UCSD-AML1 (cell line): ENCODE results near the gene RNF175.
"Not testable (repeated sequence)": the region's sequence is repeated elsewhere in the genome, so short reads cannot be mapped to it uniquely, and the experiment has no call there.

Experiments
- DNase-seq: peaks from one replicate; lab custom pipeline; 2025; ENCODE audit not compliant: unreplicated experiment; lab: John Stamatoyannopoulos, UW

The RNF175 gene

GRCh38 chr4:153684971-153685371 lies 74.9 kb downstream of the RNF175 start:
- no peak for DNase-seq

- DNase-seq = peak; percentile 10
These were observed 75.4 kb downstream of the RNF175 start, which contains the start of gene TLR2 for GRCh38 chr4:153684182-153684970. TSS of gene TLR2 (plus strand) at chr4:153684280. CDS start at chr4:153702908, 18,628 bp downstream.

DNA sequence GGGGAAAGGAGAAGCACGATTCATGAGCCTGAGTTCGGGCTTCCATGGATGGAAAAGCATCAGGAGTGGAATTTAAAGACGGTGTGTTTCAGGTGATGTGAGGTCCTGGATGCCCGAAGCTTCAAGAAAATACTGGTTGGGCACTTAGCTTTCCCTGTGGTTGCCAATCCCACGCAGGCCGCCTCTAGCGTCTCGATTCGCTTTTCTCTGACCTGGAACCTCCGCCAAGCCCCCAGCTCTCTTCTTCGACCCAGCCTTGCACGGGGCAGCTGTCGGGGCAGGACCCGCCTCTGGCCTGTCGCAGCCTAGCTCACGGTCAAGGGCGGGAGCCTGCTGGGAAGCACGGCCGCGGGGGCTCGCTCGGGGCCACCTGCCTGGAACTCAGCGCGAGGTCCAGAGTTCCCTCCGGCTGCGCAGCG lies 76.1 kb downstream of the RNF175 start:
- DNase-seq = no peak

DNA sequence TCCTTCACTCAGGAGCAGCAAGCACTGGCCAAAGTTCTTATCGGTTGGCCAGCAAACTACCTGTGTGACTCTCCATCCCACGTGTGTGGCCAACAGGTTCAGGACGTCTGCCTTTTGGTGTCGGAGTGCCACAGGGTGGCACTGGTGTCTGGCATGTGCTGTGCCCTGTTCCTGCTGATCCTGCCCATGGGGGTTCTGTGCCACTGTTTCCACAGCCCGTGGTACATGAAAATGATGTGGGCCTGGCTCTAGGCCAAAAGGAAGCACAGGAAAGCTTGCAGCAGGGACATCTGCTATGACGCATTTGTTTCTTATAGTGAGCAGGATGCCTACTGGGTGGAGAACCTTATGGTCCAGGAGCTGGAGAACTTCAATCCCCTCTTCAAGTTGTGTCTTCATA lies 80.3 kb downstream of the RNF175 start:
- DNase-seq = no peak

DNA sequence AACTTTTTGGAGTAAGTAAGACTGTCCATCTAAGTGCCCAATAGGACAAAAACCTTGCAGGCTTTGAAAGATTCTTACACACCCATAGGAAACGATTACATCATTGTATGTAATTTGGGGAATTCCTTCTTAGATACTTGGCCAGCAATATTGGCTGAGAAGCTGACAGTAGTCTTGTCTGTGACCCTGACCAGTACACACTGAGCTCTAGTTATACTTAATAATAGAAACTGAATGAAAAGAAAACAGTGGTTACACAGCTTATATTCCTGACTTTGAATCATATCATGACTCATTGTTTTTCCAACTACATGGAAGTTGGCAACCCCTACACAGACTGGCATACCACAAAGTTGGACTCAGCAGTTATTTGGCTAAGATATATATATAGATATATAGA lies 82.8 kb downstream of the RNF175 start:
- DNase-seq = no peak

- DNase-seq = no peak
These were observed 83.3 kb downstream of the RNF175 start for GRCh38 chr4:153676486-153676885.

DNA sequence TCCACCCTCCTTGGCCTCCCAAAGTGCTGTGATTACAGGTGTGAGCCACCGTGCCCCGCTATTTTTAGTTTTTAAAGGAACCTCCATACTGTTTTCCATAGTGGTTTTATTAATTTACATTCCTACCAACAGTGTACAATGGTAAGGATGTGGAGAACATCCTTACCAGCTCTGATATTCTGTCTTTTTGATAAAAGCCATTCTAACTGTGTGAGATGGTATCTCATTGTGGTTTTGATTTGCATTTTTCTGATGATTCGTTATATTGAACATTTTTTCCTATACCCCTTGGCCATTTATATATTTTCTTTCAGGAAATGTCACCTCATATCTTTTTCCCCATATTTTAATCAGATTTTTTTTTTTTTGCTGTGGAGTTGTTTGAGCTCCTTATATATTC lies 90.0 kb downstream of the RNF175 start:
- DNase-seq = no peak

GRCh38 chr4:153668647-153669046 lies 91.2 kb downstream of the RNF175 start:
- DNase-seq = no peak

- DNase-seq = not testable (repeated sequence)
These were observed 93.3 kb downstream of the RNF175 start for GRCh38 chr4:153666505-153666904.

- no peak for DNase-seq
These were observed 96.2 kb downstream of the RNF175 start for GRCh38 chr4:153663667-153664066.

DNA sequence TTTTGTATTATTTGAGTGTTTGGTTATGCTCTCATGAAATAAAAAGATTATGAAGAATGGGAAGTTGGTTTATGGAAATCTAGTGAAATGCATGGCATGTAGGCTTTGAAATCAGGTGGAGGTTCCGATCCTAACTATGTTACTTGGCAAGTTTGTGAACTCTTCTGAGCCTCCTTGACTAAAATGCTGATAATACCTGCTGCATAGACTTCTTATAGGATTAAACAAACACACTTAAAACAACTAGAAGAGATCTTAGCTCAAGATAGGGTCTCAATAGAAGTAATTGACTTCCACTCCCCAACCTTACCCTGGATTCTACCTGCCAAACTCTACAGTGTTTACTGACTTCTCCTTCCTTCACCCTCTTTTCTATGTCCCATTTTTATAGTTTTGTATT lies 97.9 kb downstream of the RNF175 start:
- DNase-seq = no peak

GRCh38 chr4:153661215-153661822 lies 98.5 kb downstream of the RNF175 start:
- no peak for DNase-seq
